Endothelial cell of umbilical vein (primary cell): ENCODE data around the gene LMO7. TPM values are rescaled to one million over a fixed set of nuclear protein-coding genes. Genes with fewer than 3 reads are reported as not detected.

ENCODE experiments used
- BruUV-seq: library from RNA; stranded (reverse); fragments of 400-500 nt; replicated peaks from 2 replicates; lab custom pipeline; 2021; lab: Mats Ljungman, UMichigan
- CTCF ChIA-PET: fragments of 300-600, 350-600 bp; sonication (Branson Sonifier 250); formaldehyde crosslinking; loops from one replicate; lab custom pipeline; 2021; ENCODE audit warnings: antibody characterized with exemption, inconsistent platforms; lab: Charles Lee
- POLR2A ChIA-PET: fragments of 300-600, 350-600 bp; sonication (Branson Sonifier 250); formaldehyde crosslinking; loops from one replicate; lab custom pipeline; 2021; ENCODE audit warnings: antibody characterized with exemption, inconsistent platforms; lab: Charles Lee
- DNase-seq: peaks from one replicate; pipeline ENCODE4 v3.0.0-alpha.2; 2011; ENCODE audit warnings: low read depth, low spot score
- FAIRE-seq: peaks from 2 replicates; lab custom pipeline; 2011; peaks lifted over from hg19 to GRCh38; lab: Jason Lieb, UNC
- H2AFZ ChIP-seq: 2 replicates; pipeline ENCODE4 v1.6.0; 2012; ENCODE audit warnings: low read depth, low read length, control low read depth, inconsistent platforms
- H3K27ac ChIP-seq: 2 replicates; pipeline ENCODE4 v1.5.1; 2011; ENCODE audit warnings: low read depth, mild to moderate bottlenecking, control low read depth, low read length, moderate library complexity; ENCODE audit not compliant: insufficient read depth
- H3K27me3 ChIP-seq, 2 experiments: 2 replicates each; pipeline versions ENCODE4 v1.6.0 to v1.6.1; 2011; ENCODE audit warnings: low read length in 2 of 2, mixed read lengths in 1 of 2; ENCODE audit not compliant: control insufficient read depth in 2 of 2, insufficient read depth in 2 of 2
- H3K36me3 ChIP-seq, 2 experiments: 2 replicates in 1 of 2; 3 replicates in 1 of 2; pipeline ENCODE4 v1.5.1; 2011; ENCODE audit warnings: low read length in 2 of 2, mild to moderate bottlenecking in 1 of 2, moderate library complexity in 1 of 2; ENCODE audit not compliant: control insufficient read depth in 2 of 2, insufficient read depth in 2 of 2; ENCODE audit errors: extremely low read depth in 1 of 2
- H3K4me1 ChIP-seq: 3 replicates; pipeline ENCODE4 v1.5.1; 2011; ENCODE audit warnings: mild to moderate bottlenecking, low read length; ENCODE audit not compliant: control insufficient read depth, insufficient read depth; ENCODE audit errors: extremely low read depth
- H3K4me2 ChIP-seq: 2 replicates; pipeline ENCODE4 v1.6.1; 2011; ENCODE audit warnings: low read length, control low read depth, mixed read lengths; ENCODE audit not compliant: insufficient read depth
- H3K4me3 ChIP-seq, 3 experiments: fragments of 200-600 bp in 1 of 3; sonication (generic), shearing (Covaris generic) in 1 of 3; replicated peaks in 1 of 3; 2 replicates each; pipeline ENCODE4 v1.5.1; 2011 to 2016; ENCODE audit warnings: control low read depth in 3 of 3, low read length in 3 of 3, mild to moderate bottlenecking in 2 of 3, inconsistent platforms in 1 of 3, low read depth in 1 of 3, moderate library complexity in 1 of 3; ENCODE audit not compliant: insufficient read depth in 1 of 3
- H3K79me2 ChIP-seq: 2 replicates; pipeline ENCODE4 v1.6.0; 2012; ENCODE audit warnings: low read length, inconsistent platforms; ENCODE audit not compliant: control insufficient read depth, insufficient read depth
- H3K9ac ChIP-seq: replicated peaks from 2 replicates; pipeline ENCODE3; 2011; ENCODE audit warnings: low read length, control low read depth; ENCODE audit not compliant: insufficient read depth; ENCODE audit errors: extremely low read depth
- H3K9me1 ChIP-seq: replicated peaks from 3 replicates; pipeline ENCODE4 v1.6.0; 2011; ENCODE audit warnings: mild to moderate bottlenecking, low read length; ENCODE audit not compliant: control insufficient read depth, insufficient read depth; ENCODE audit errors: extremely low read depth
- H3K9me3 ChIP-seq: replicated peaks from 2 replicates; pipeline ENCODE4 v1.5.1; 2012; ENCODE audit warnings: low read length, inconsistent platforms; ENCODE audit not compliant: control insufficient read depth, insufficient read depth
- H4K20me1 ChIP-seq: replicated peaks from 2 replicates; pipeline ENCODE3; 2011; ENCODE audit warnings: mild to moderate bottlenecking, low read length; ENCODE audit not compliant: control insufficient read depth, insufficient read depth; ENCODE audit errors: extremely low read depth
- EZH2 ChIP-seq: IDR thresholded peaks from 2 replicates; pipeline ENCODE4 v1.6.1; 2012; ENCODE audit warnings: borderline replicate concordance, low read depth, mild to moderate bottlenecking, moderate library complexity, low read length, inconsistent platforms; ENCODE audit not compliant: severe bottlenecking
- FOS ChIP-seq: IDR thresholded peaks from 2 replicates; pipeline ENCODE4 v1.6.1; 2011; ENCODE audit warnings: mild to moderate bottlenecking, low read length, moderate library complexity, borderline replicate concordance; ENCODE audit not compliant: insufficient read depth
- GATA2 ChIP-seq: IDR thresholded peaks from 2 replicates; pipeline ENCODE4 v1.7.0; 2011; ENCODE audit warnings: low read depth, mild to moderate bottlenecking, moderate library complexity, mixed read lengths, low read length; ENCODE audit not compliant: insufficient read length, insufficient read depth
- JUN ChIP-seq: IDR thresholded peaks from 2 replicates; pipeline ENCODE4 v1.6.1; 2011; ENCODE audit warnings: borderline replicate concordance, low read depth; ENCODE audit not compliant: insufficient read length, insufficient read depth
- MYC ChIP-seq: IDR thresholded peaks from one replicate; pipeline ENCODE4 v1.6.1; 2011; ENCODE audit warnings: mild to moderate bottlenecking, low read depth, low read length
- POLR2A ChIP-seq: IDR thresholded peaks from 2 replicates; pipeline ENCODE4 v1.6.1; 2012; ENCODE audit warnings: low read depth, mild to moderate bottlenecking, control low read depth, low read length
- POLR2AphosphoS5 ChIP-seq: IDR thresholded peaks from 2 replicates; pipeline ENCODE4 v1.6.1; 2012; ENCODE audit warnings: low read depth, mild to moderate bottlenecking, control low read depth, low read length, moderate library complexity; ENCODE audit not compliant: insufficient read depth
- dilution Hi-C: fragments of 300-500 bp; cut with MboI; formaldehyde crosslinking; loops from one replicate; pipeline ENCODE4 v1.15.0; 2019; ENCODE audit warnings: low sequenced_read_pairs; ENCODE audit not compliant: extremely low pct_ligation_motif_present
- intact Hi-C: fragments of 100-400 bp; cut with micrococcal nuclease; formaldehyde crosslinking; loops from one replicate; pipeline ENCODE4 v1.10.0; 2022
- polyA plus RNA-seq, 4 experiments: library from polyadenylated mRNA; depleted of rRNA in 3 of 4; stranded (reverse) in 3 of 4; unstranded in 1 of 4; fragments of >200 nt; gene quantifications; 2 replicates each; pipeline versions ENCODE4 v1.2.1 to v1.2.3, GENCODE V29; 2011 to 2012; ENCODE audit warnings: missing spikeins in 1 of 4
- total RNA-seq: library from RNA; stranded (reverse); gene quantifications from 2 replicates; pipeline ENCODE4 v1.2.3, GENCODE V29; 2021
- TF ChIP-seq, protein P1 (sequence below): IDR thresholded peaks from 2 replicates; pipeline ENCODE4 v1.6.1; 2011; ENCODE audit not compliant: insufficient read depth, insufficient read length
- TF ChIP-seq, protein P2 (sequence below), 2 donors: IDR thresholded peaks; 1 replicate in 1 of 2; 2 replicates in 1 of 2; pipeline ENCODE4 v1.5.1; 2011; ENCODE audit warnings: low read length in 2 of 2, mild to moderate bottlenecking in 2 of 2, moderate library complexity in 2 of 2, control low read depth in 1 of 2, inconsistent platforms in 1 of 2, low read depth in 1 of 2; ENCODE audit not compliant: insufficient read depth in 1 of 2; ENCODE audit errors: extremely low read depth in 1 of 2

LMO7 gene
- total and polyA plus RNA-seq, 2 donors (not counting 3 experiments of a cell fraction or from before 2014, with no cell fraction given): 10.5 to 21.1 TPM

DNA sequence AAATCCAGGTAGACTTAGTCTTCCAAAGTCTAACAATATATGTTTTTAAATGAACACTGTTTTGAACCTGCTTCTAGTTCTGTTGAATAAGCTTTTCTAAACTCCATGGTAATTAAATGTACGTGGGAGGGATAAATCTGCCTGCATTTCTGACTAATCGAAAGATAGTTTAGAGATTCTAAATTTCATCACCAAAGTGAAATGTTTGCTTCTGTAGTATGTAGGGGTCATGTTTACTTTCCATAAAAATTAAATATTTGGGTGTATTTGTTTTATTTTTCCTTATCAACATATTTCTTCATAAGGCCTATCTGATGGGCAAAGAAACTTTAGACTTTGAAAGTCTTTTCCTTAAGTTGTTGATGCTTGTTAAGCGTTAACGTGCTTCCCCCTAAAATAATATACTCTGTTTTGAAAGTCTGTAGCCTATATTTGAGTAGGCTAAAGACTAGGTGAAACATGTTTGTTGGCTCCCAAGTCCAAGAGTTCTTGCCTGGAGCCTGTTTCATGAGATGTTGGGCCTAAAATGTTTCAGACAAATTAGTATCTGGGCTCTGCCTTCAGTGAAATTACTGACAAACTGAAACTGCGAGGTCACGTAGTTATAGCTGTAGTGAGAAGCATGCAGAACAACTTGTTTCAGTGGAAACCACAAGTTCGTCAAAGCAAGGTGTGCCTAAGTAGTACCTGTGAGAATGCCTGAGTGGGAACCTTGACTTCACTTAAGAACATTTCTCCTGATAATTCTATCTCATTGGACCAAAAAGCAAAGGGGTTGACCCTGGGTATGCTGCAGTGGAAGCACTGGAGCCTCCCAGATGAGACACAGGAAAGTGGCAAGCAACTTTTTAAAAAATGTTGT, 126.2 kb downstream of the LMO7 start:
- H3K79me2 ChIP-seq: no peaks in the 10 kb centered on the region
- intact Hi-C loops: loop anchor here (5.0 kb wide), 1 partner anchor 110 kb away; no protein-coding TSS in a partner anchor
- FAIRE-seq (no peak), DNase-seq (peak; percentile 76)
- dilution Hi-C loops: no loop called here
- H3K4me3 ChIP-seq: peak overlapping the region in 2 of 3 experiments; percentile 60 to 75
- peak overlapping the region; percentile 67 for H2AFZ ChIP-seq
- ChIA-PET CTCF (interaction anchor here (0.8 to 3.2 kb wide), 10 partner anchors 10 to 1123 kb away, joined by 3 to 33 read pairs (median 5); no protein-coding TSS in a partner anchor), POLR2A (interaction anchor here (0.6 kb wide), 2 partner anchors 36 to 1265 kb away, joined by 3 read pairs; no protein-coding TSS in a partner anchor)
- peak overlapping the region; percentile 67 for H3K27ac ChIP-seq
- H3K9me3 ChIP-seq: no peaks in the 10 kb centered on the region
- no peaks in the 10 kb centered on the region for H3K36me3 ChIP-seq
- H3K9me1 ChIP-seq: no peaks in the 10 kb centered on the region
- BruUV-seq: no TSS peak
- H3K27me3 ChIP-seq: no peaks in the 10 kb centered on the region
- TF ChIP-seq, protein P1, sequence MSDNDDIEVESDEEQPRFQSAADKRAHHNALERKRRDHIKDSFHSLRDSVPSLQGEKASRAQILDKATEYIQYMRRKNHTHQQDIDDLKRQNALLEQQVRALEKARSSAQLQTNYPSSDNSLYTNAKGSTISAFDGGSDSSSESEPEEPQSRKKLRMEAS: no peak
- TF ChIP-seq MYC (no peak), JUN (no peak), EZH2 (no peak), POLR2A (no peak), POLR2AphosphoS5 (no peak), FOS (no peak), GATA2 (no peak)
- TF ChIP-seq, protein P2, sequence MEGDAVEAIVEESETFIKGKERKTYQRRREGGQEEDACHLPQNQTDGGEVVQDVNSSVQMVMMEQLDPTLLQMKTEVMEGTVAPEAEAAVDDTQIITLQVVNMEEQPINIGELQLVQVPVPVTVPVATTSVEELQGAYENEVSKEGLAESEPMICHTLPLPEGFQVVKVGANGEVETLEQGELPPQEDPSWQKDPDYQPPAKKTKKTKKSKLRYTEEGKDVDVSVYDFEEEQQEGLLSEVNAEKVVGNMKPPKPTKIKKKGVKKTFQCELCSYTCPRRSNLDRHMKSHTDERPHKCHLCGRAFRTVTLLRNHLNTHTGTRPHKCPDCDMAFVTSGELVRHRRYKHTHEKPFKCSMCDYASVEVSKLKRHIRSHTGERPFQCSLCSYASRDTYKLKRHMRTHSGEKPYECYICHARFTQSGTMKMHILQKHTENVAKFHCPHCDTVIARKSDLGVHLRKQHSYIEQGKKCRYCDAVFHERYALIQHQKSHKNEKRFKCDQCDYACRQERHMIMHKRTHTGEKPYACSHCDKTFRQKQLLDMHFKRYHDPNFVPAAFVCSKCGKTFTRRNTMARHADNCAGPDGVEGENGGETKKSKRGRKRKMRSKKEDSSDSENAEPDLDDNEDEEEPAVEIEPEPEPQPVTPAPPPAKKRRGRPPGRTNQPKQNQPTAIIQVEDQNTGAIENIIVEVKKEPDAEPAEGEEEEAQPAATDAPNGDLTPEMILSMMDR (IDR thresholded peaks at IDR 0.05; ENCODE audit: extremely low read depth in 1 of 2, insufficient read depth in 1 of 2, low read depth in 1 of 2, low read length in 2 of 2): no peak
- peak overlapping the region; percentile 80 for H3K4me2 ChIP-seq
- H4K20me1 ChIP-seq: no peaks in the 10 kb centered on the region
- peaks cover 15% of the 10 kb centered on the region for H3K4me1 ChIP-seq
- peak overlapping the region; percentile 63 for H3K9ac ChIP-seq
